Activated CD8-positive, alpha-beta memory T cell treated with anti-CD3 and anti-CD28 coated beads, Interleukin-2, amount 50 U/mL, for 24 hours (primary cell): ENCODE measurements around the gene LEF1.
"Not testable (repeated sequence)": the region's sequence is repeated elsewhere in the genome, so short reads cannot be mapped to it uniquely, and the experiment has no call there.

ENCODE experiments used
- DNase-seq: peaks from one replicate; pipeline ENCODE4 v3.0.0-alpha.2; 2020; ENCODE audit errors: extremely low read depth

LEF1 gene

GRCh38 chr4:108060164-108060563 is 108.6 kb downstream of the LEF1 start:
- DNase-seq = no peak

- no peak for DNase-seq
Observed at GRCh38 chr4:108058685-108059440, 109.9 kb downstream of the LEF1 start.

DNA sequence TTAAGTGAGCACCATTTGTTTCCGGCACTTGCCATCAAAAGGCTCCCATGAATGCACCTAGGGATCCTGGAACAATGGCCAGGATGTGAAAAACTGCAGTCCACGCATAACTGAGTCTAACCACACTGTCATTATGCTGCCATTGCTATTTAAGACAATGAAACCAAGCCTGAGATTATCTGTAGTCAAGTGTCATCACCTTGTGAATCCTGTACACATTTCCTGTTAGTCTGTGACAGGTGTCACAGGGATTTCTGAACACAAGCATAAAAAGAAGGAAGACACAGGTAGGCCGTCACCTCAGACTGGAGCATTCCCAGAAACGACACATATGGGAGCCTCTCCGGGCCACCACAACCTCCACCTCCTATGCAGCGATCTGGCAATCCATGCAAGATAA is 112.3 kb downstream of the LEF1 start:
- no peak for DNase-seq

DNA sequence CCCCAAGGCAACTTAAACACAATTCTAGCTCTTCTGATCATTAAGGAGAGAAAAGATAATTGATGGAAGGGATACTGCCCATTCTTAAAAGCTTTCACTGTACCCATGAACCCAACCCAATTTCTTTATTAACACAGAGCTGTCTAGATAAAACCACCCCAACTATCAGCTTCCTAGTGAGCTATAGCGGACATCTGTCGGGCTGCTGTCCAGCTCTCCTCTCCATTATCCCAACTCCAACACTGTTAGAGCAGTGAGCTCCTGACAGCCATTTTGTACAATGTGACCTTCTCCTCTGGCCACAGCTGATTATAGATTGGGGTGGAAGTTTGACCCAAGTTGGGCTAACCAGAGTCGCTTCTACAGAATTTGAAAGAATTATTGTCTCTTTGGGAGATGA is 112.9 kb downstream of the LEF1 start:
- no peak for DNase-seq

DNA sequence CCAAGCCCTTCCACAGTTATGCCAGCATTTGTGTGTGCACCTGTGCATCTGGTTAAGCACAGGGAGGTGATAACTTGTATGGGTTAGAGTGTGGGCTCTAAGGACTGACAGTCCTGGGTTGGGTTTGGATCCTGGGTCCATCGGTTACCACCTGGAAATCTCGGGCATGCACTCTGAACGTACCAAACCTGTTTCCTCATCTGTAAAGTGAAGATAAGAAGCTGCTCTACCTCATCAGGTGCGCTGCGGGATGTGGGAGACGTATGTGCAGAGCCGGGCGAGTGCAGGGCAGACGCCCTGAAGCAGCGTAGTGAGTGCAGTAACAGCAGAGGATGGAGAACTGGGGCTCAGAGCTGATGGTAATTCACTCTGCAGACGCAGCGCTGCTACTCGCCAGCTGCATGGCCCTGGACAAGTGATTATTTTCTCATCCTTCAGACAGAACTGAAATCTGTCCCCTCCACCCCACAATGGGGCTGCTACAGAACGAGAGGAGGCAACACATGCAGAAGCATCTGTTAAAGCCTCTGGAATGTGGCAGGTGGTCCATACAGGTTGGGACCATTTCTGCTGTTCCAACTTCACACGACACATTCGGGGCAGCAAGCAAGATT is 114.6 kb downstream of the LEF1 start:
- no peak for DNase-seq

- DNase-seq = no peak
Observed at GRCh38 chr4:108053251-108053711, 115.5 kb downstream of the LEF1 start.

DNA sequence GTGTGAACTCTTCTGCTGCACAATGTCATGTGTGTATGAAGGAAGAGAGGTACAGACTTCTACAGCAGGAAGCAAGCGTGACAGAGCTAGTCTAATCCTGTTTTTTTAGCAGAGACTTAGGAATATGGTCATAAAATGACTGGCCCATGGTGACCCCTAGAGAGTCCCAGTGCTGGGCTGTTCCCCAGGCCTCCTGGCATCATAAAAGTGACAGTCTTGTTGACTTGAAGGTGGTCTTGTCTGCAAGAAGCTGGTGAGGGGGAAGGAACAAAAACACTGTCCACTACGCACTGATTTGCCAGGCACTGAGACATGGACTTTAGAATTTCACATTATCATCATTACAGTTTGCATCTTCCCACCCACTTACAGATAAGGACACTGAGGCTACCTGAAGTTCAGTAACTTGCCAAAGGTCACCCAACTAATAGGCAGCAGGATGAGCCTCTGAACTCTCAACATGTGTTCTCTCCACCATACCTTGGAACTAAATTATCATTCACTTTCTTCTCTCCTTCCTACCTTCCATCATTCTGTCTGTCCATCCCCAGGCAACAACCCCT is 116.1 kb downstream of the LEF1 start:
- DNase-seq = no peak

- no peak for DNase-seq
Observed at GRCh38 chr4:108051343-108051742, 117.4 kb downstream of the LEF1 start.

- not testable (repeated sequence) for DNase-seq
Observed at GRCh38 chr4:108050166-108051111, 118.3 kb downstream of the LEF1 start.

GRCh38 chr4:108049406-108049805 is 119.3 kb downstream of the LEF1 start:
- DNase-seq = no peak

DNA sequence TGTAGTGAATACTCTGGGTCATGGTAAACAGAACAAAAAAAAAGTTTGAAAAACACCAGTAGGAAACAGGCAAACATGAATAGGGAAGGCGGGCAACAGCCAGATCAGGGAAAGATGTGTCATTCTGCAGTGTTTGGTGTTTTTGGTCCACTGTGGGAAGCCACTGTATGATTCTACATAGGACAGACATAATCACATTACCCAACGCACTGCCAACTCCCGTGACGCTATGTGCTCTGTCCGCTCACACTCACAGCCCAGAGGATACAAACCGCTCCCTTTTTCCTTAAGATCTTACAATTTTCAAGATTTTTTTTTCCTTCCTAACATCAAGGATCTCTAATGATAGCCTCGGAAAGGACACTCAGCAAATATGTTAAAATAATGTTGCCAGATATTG is 119.7 kb downstream of the LEF1 start:
- DNase-seq = no peak

GRCh38 chr4:108048157-108048556 is 120.6 kb downstream of the LEF1 start:
- DNase-seq = no peak

GRCh38 chr4:108047199-108047598 is 121.5 kb downstream of the LEF1 start:
- no peak for DNase-seq

DNA sequence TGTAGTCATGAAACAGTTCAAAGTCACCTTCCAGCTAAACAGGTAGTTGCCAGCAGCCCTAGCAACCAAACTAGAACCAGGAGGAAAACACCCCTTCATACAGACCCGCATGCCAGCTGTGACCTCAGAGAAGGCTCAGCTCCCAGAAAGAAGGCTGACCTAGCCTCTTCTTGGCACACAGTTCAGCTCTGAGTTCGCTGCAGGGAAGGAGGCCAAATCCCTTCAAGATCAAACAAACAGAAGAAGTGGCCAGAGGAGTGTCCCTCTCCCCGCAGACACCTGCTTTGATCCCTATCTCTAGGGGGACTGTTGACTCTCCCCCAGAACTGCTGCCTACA is 123.1 kb downstream of the LEF1 start:
- no peak for DNase-seq

DNA sequence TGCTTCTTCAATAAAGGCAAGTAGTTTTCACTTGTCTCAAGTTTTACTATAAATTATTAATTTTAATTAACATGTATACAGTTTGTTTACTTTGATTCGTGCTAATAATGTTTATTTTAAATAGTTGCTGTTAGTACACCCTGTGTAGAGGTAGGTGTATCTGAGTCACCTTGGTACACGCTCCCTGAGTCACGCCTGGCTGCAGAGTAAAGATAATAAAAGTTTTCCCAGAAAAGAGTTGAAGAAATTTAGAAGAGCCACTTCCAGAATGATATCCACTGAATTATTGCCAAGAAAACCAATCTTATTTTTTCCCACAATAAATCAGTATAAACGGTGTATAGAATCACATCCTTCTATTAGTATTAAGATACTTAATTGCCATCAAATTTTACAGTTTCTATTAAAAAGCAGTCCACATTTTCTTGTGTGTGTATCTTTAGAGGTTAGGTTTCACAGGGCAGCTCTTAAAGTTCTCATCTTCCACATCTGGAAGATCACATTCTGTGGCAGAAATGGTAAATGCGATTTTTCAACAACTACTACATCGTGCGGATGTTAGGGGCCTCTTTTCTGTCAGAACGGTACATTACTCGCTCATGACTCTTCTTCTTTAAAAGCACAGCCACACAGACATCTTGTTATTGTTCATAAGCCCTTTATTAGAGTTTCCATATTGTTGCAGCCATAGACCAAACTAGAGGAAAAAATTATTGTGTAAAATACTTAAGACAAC is 123.6 kb downstream of the LEF1 start:
- DNase-seq = no peak

GRCh38 chr4:108043526-108043925 is 125.2 kb downstream of the LEF1 start:
- DNase-seq = no peak

DNA sequence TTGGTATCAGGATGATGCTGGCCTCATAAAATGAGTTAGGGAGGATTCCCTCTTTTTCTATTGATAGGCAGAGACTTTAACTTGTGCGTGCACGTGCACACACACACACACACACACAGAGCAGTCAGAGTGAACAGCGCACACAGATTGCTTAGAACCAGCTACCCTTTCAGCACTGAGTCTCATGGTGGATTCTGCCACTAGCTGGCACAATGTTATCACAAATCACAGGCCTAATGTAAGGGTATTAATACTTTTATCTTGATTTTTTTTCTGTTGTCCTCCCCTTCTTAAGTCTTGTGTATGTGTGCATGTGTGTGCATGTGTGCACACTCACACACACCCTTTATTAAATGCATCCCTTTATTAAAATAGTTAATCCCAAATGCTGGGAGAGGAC is 125.8 kb downstream of the LEF1 start:
- no peak for DNase-seq

GRCh38 chr4:108037884-108038283 is 130.8 kb downstream of the LEF1 start:
- DNase-seq = no peak

- DNase-seq = peak; percentile 18
Observed at GRCh38 chr4:108036213-108036612, 132.5 kb downstream of the LEF1 start.

DNA sequence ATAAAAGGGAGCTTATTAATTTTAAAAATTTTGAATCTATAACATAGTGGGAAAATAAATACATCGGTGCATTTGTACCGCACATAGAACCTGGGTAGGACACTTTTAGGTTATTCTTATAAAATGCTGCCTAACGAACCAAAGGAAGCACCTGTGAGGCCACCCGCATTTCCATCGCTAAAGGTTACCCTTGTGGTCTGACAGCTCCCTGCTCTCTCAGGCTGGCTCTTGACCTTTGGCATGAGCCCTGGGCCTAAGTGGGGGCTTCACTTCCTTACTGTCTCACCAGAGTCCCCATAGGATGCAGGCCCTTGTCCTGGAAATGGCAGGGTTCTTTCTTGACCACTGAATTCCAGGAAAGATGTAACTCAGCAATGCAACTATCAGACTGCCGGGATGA is 133.0 kb downstream of the LEF1 start:
- DNase-seq = no peak

GRCh38 chr4:108034565-108034964 is 134.2 kb downstream of the LEF1 start:
- no peak for DNase-seq

- DNase-seq = no peak
Observed at GRCh38 chr4:108033348-108033747, 135.4 kb downstream of the LEF1 start.
